T-cell (primary cell): ENCODE data around the gene KIRREL1. TPM values are rescaled to one million over a fixed set of nuclear protein-coding genes. Genes with fewer than 3 reads are reported as not detected.

Experiments used
- ATAC-seq, 4 experiments: fragments of 200-7000 bp in 3 of 4; fragments of 150-1000 bp in 1 of 4; cut with Tn5 transposase; replicated peaks in 1 of 4; 1 replicate in 3 of 4; 2 replicates in 1 of 4; pipeline ENCODE4 v1.10.0; 2021; ENCODE audit warnings: moderate library complexity in 3 of 4, mild to moderate bottlenecking in 2 of 4, moderate number of reproducible peaks in 1 of 4
- CTCF ChIA-PET, 2 donors: fragments of 300-600 bp; sonication (Branson Sonifier 250); formaldehyde crosslinking; loops; one replicate each; lab custom pipeline; 2022; ENCODE audit warnings: antibody characterized with exemption in 2 of 2; lab: Charles Lee
- POLR2A ChIA-PET, 2 donors: fragments of 300-600 bp; sonication (Branson Sonifier 250); formaldehyde crosslinking; loops; one replicate each; lab custom pipeline; 2022; ENCODE audit warnings: antibody characterized with exemption in 2 of 2; lab: Charles Lee
- DNase-seq, 35 experiments: peaks; one replicate each; pipeline versions ENCODE4 v3.0.0 to v3.0.0-alpha.2; 2013 to 2023
- H3K27ac ChIP-seq: one replicate; pipeline ENCODE4 v1.5.1; 2013; ENCODE audit warnings: low read length
- H3K27me3 ChIP-seq, 2 experiments: replicated peaks in 1 of 2; 1 replicate in 1 of 2; 2 replicates in 1 of 2; pipeline versions ENCODE4 v1.6.1 to v1.7.0; 2013; ENCODE audit warnings: low read length in 1 of 2, mixed read lengths in 1 of 2; ENCODE audit not compliant: control insufficient read depth in 2 of 2, insufficient read depth in 2 of 2; ENCODE audit errors: extremely low read depth in 1 of 2
- H3K36me3 ChIP-seq, 2 donors: 1 replicate in 1 of 2; 2 replicates in 1 of 2; pipeline versions ENCODE4 v1.6.1 to v1.7.0; 2013; ENCODE audit warnings: low read length in 1 of 2; ENCODE audit not compliant: control insufficient read depth in 2 of 2, insufficient read depth in 1 of 2; ENCODE audit errors: extremely low read depth in 1 of 2
- H3K4me1 ChIP-seq, 2 experiments: 1 replicate in 1 of 2; 2 replicates in 1 of 2; pipeline versions ENCODE4 v1.6.1 to v1.7.0; 2013; ENCODE audit warnings: low read length in 2 of 2, mixed read lengths in 1 of 2; ENCODE audit not compliant: insufficient read depth in 2 of 2, control insufficient read depth in 1 of 2; ENCODE audit errors: extremely low read depth in 1 of 2
- H3K4me3 ChIP-seq, 2 donors: 1 replicate in 1 of 2; 2 replicates in 1 of 2; pipeline versions ENCODE4 v1.5.1 to v1.7.0; 2013; ENCODE audit warnings: mild to moderate bottlenecking in 2 of 2, low read length in 1 of 2, moderate library complexity in 1 of 2; ENCODE audit not compliant: control insufficient read depth in 1 of 2; ENCODE audit errors: extremely low read depth in 1 of 2
- H3K9me3 ChIP-seq: 2 replicates; pipeline ENCODE4 v1.7.0; 2013
- H3K27ac Mint-ChIP-seq, 2 donors: one replicate each; pipeline ENCODE4 v1.8.0; 2020 to 2021; ENCODE audit warnings: mild to moderate bottlenecking in 2 of 2, mixed read lengths in 2 of 2
- H3K27me3 Mint-ChIP-seq, 2 donors: one replicate each; pipeline ENCODE4 v1.8.0; 2021 to 2022; ENCODE audit warnings: mixed read lengths in 2 of 2
- H3K36me3 Mint-ChIP-seq: one replicate; pipeline ENCODE4 v1.8.0; 2021; ENCODE audit warnings: mixed read lengths
- H3K4me1 Mint-ChIP-seq, 3 donors: one replicate each; pipeline ENCODE4 v1.8.0; 2020 to 2022; ENCODE audit warnings: mixed read lengths in 3 of 3, mild to moderate bottlenecking in 1 of 3
- H3K4me3 Mint-ChIP-seq, 3 donors: one replicate each; pipeline ENCODE4 v1.8.0; 2020 to 2022; ENCODE audit warnings: mild to moderate bottlenecking in 3 of 3, mixed read lengths in 3 of 3, moderate library complexity in 3 of 3
- H3K9me3 Mint-ChIP-seq, 3 donors: one replicate each; pipeline ENCODE4 v1.8.0; 2020 to 2022; ENCODE audit warnings: mixed read lengths in 3 of 3
- WGBS: methylation state at CpG from one replicate; pipeline ENCODE4 v1.1.5; 2013; ENCODE audit warnings: missing lambda C conversion rate; ENCODE audit not compliant: insufficient coverage; 5-methylcytosine and 5-hydroxymethylcytosine counted together
- total RNA-seq, 35 experiments: library from RNA in 6 of 35; stranded (reverse) in 6 of 35; fragments of 120-200 nt in 1 of 35; gene quantifications; one replicate each; pipeline versions ENCODE4 v1.2.1 to v1.2.4 and lab custom pipeline; 2013 to 2026

Gene KIRREL1
- total RNA-seq, 5 donors from 2014 or later (not counting 1 experiment from before 2014, with no cell fraction given) = 0.16 to 0.20 (median 0.19) TPM; not detected in 2

DNA sequence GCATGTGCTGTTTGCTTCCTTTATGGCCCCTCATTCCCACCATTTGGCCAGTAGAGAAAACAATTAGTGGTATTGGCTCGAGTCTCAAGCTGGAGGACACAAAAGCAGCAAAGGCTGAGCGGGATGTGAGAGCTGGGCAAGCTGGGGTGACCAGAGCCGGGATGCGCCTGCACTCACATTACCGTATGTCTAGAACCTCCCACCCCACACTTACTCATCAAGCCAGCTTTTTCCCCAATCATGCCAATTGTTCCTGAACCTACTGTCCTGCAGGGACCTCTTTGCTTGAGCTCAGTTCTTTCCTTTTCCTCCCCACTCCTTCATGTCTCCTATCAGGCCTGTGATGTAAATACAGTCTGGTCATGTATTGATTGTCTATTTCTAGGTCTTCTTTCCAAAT, 45.9 kb downstream of the KIRREL1 start:
- DNase-seq = no peak
- no peaks in the 10 kb centered on the region for H3K36me3 ChIP-seq
- Mint-ChIP-seq H3K4me3 (no peak overlapping the region), H3K9me3 (no peaks in the 10 kb centered on the region), H3K27ac (no peak overlapping the region), H3K4me1 (no peaks in the 10 kb centered on the region), H3K27me3 (peaks cover 7 to 23% of the 10 kb centered on the region in 2 donors), H3K36me3 (no peaks in the 10 kb centered on the region)
- no peak overlapping the region for H3K4me3 ChIP-seq
- no peaks in the 10 kb centered on the region for H3K4me1 ChIP-seq
- no peak overlapping the region for H3K27ac ChIP-seq
- WGBS = 65% methylated on average over 5 of the region's 5 CpGs
- H3K9me3 ChIP-seq = no peaks in the 10 kb centered on the region
- no peak for ATAC-seq
- ChIA-PET CTCF (no interaction called here), POLR2A (no interaction called here)
- H3K27me3 ChIP-seq = peaks cover 0 to 26% of the 10 kb centered on the region in 2 experiments

DNA sequence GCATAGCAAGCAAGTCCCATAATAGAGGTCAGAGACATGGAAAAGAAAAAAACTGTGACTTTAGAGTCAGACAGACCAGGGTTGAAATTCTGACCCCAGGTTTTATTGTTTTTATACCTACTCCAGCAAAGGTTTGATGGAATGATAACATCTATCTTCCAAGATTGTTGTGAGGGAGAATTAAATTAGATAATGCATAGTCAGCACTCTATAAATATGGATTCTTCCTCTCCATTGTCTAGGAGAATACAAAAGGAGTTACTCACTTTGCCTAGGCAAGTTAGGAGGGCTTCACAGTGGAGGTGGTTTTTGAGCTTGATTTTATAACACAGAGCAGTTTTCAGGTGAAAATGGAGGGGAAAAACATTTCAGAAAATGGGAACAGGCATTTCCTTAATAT, 46.9 kb downstream of the KIRREL1 start:
- ChIA-PET CTCF (no interaction called here), POLR2A (no interaction called here)
- ATAC-seq = no peak
- Histone ChIP-seq H3K36me3 (no peaks in the 10 kb centered on the region), H3K9me3 (no peaks in the 10 kb centered on the region), H3K4me3 (no peak overlapping the region), H3K27me3 (peaks cover 0 to 31% of the 10 kb centered on the region in 2 experiments), H3K4me1 (no peaks in the 10 kb centered on the region), H3K27ac (no peak overlapping the region)
- no peak overlapping the region for H3K27ac Mint-ChIP-seq
- no peaks in the 10 kb centered on the region for H3K9me3 Mint-ChIP-seq
- H3K27me3 Mint-ChIP-seq = peaks cover 7 to 23% of the 10 kb centered on the region in 2 donors
- H3K4me3 Mint-ChIP-seq = no peak overlapping the region
- no peaks in the 10 kb centered on the region for H3K4me1 Mint-ChIP-seq
- H3K36me3 Mint-ChIP-seq = no peaks in the 10 kb centered on the region
- no peak for DNase-seq

DNA sequence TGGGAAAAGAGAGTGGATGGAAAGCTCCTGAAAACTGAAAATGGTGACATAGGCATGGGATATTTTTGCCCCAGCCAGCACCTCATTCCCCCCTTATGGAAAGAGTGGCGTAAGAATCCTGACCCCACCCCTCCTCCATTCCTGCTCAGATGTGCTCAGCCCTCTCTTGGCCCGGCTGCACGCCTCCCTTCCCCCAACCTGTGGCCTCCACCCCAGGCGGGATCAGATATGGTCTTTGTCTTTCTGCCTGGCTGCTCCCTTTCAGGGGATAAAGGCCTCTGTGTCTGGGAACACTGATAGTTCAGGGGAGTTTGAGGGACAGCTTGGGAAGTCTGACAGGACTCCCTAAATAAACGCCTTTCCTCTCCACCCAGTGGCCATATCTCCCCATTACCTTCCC, 49.8 kb downstream of the KIRREL1 start:
- no peaks in the 10 kb centered on the region for H3K4me1 ChIP-seq
- H3K9me3 ChIP-seq = no peaks in the 10 kb centered on the region
- Mint-ChIP-seq H3K4me1 (no peaks in the 10 kb centered on the region), H3K27ac (no peak overlapping the region), H3K36me3 (no peaks in the 10 kb centered on the region), H3K27me3 (peaks cover 14 to 33% of the 10 kb centered on the region in 2 donors), H3K9me3 (no peaks in the 10 kb centered on the region), H3K4me3 (no peak overlapping the region)
- H3K4me3 ChIP-seq = no peak overlapping the region
- ATAC-seq (no peak), DNase-seq (no peak)
- CTCF ChIA-PET = no interaction called here
- H3K27ac ChIP-seq = no peak overlapping the region
- WGBS = no CpG with 5 or more reads among the region's 5 CpGs
- H3K27me3 ChIP-seq = peaks cover 0 to 19% of the 10 kb centered on the region in 2 experiments
- H3K36me3 ChIP-seq = no peaks in the 10 kb centered on the region
- POLR2A ChIA-PET = no interaction called here

DNA sequence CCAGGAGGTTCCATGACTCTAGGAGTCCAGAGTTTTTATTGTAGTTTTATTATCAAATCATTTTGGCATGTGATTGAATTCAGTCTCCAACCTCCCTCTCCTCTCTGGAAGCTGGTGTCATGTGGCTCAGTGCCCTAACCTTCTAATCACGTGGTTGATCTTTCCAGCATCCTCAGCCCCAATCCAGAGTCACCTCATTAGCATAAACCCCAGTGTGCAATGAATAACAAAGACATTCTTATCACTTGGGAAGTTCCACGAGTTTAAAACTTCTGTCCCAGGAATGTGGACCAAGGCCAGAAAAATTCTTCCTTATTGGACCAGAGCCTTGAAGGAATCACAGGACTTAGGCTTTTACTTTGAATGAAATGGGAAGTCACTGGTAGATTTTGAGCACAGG, 52.2 kb downstream of the KIRREL1 start:
- H3K9me3 Mint-ChIP-seq = no peaks in the 10 kb centered on the region

DNA sequence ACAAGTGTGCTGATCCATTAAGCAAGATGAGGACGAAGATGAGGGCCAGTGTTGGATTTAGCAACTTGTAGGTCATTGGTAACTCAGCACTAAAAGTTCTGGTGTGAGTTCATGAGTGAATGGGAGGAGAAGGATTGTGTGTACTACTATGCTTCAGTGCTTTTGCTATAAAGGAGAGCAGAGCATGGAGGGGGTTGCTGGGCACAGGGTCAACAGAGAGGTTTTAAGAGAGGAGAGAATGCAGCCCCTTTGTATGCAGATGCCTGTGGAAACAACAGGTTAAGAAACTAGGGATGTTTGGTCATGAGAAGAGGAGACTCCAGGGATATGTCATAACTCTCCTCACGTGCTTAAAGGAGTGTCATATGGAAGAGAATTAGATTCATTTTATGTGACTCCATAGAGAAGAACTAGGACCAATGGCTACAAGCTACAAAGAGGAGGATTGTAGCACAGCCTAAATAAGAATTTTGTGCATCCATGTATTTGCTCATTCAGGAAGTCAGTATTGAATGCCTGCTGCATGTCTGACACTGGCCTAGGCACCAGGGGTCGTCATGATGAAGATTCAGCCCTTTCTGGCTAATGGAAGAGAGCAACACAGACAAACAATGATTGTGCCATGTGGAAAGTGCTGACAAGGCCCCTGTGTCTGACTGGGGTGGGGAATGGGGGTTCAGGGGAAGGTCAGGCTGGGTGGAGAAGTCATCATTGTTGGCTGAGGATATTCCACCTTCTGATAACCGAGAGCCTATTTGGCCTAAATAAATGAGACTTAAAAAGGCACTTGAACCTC, 53.5 kb downstream of the KIRREL1 start:
- H3K27me3 Mint-ChIP-seq = peaks cover 15 to 27% of the 10 kb centered on the region in 2 donors
- Histone ChIP-seq H3K4me1 (no peaks in the 10 kb centered on the region), H3K4me3 (no peak overlapping the region), H3K27me3 (peaks cover 0 to 20% of the 10 kb centered on the region in 2 experiments), H3K9me3 (no peaks in the 10 kb centered on the region), H3K36me3 (no peaks in the 10 kb centered on the region), H3K27ac (no peak overlapping the region)
- CTCF ChIA-PET = no interaction called here
- H3K36me3 Mint-ChIP-seq = no peaks in the 10 kb centered on the region
- H3K27ac Mint-ChIP-seq = no peak overlapping the region
- H3K4me3 Mint-ChIP-seq = no peak overlapping the region
- H3K9me3 Mint-ChIP-seq = no peaks in the 10 kb centered on the region
- 51% methylated on average over 3 of the region's 4 CpGs for WGBS
- ATAC-seq = no peak
- POLR2A ChIA-PET = no interaction called here
- DNase-seq = no peak
- no peaks in the 10 kb centered on the region for H3K4me1 Mint-ChIP-seq

More for the DNA sequence above, 52.2 kb downstream of the KIRREL1 start:
- H3K4me1 Mint-ChIP-seq = no peaks in the 10 kb centered on the region
- Histone ChIP-seq H3K4me3 (no peak overlapping the region), H3K27me3 (peaks cover 0 to 21% of the 10 kb centered on the region in 2 experiments), H3K4me1 (no peaks in the 10 kb centered on the region), H3K9me3 (no peaks in the 10 kb centered on the region), H3K36me3 (no peaks in the 10 kb centered on the region), H3K27ac (no peak overlapping the region)
- DNase-seq (no peak), ATAC-seq (no peak)
- no peak overlapping the region for H3K27ac Mint-ChIP-seq
- WGBS = 41% methylated on average over 2 of the region's 2 CpGs
- H3K4me3 Mint-ChIP-seq = no peak overlapping the region
- CTCF ChIA-PET = no interaction called here
- H3K27me3 Mint-ChIP-seq = peaks cover 12 to 28% of the 10 kb centered on the region in 2 donors
- no peaks in the 10 kb centered on the region for H3K36me3 Mint-ChIP-seq
- POLR2A ChIA-PET = no interaction called here

DNA sequence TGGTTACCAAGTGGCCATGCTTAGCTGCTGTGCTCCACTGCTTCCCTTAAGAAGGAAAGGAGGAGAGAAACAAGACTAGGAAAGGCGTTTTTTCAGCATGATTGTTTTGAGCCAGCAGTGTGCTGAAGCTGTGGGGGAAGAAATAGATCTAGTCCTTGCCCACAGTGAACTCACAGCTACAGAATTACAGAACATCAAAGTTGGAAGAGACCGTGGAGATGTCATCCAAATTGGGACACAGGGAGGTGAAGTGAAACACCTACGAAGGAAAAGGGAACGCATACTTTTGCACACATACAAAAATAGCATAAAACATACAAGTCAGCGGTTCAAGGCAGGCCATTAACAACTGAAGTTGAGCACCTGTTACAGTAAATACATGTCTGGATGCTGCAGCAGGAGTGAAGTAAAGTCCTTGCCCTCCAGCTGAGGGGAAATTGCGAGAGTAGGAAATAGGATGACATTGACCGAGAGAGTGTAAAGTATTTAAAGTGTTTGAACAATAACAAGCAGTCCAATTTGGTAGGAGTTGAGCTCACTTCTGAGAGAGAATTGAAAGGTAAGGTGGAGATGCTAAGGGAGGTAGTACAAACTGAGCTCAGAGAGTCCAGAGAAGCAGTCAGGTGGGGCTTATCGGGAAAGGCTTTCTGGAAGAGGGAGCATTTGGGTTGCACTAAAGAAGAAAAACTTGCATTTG, 55.1 kb downstream of the KIRREL1 start:
- POLR2A ChIA-PET = no interaction called here
- Histone ChIP-seq H3K27ac (no peak overlapping the region), H3K9me3 (no peaks in the 10 kb centered on the region), H3K4me3 (no peak overlapping the region), H3K4me1 (no peaks in the 10 kb centered on the region), H3K27me3 (peaks cover 0 to 16% of the 10 kb centered on the region in 2 experiments), H3K36me3 (no peaks in the 10 kb centered on the region)
- H3K4me1 Mint-ChIP-seq = no peaks in the 10 kb centered on the region
- no peaks in the 10 kb centered on the region for H3K36me3 Mint-ChIP-seq
- CTCF ChIA-PET = no interaction called here
- H3K4me3 Mint-ChIP-seq = no peak overlapping the region
- no peak for ATAC-seq
- H3K27ac Mint-ChIP-seq = no peak overlapping the region
- H3K27me3 Mint-ChIP-seq = peaks cover 23 to 25% of the 10 kb centered on the region in 2 donors
- DNase-seq = no peak
- no peaks in the 10 kb centered on the region for H3K9me3 Mint-ChIP-seq
- 80% methylated on average over 4 of the region's 8 CpGs for WGBS
